ENCODE results near the gene TFF2.

The TFF2 gene

GRCh38 chr21:42299324-42300044 is 51.3 kb downstream of the TFF2 start:
- no peak for TF ChIP-seq CTCF (IDR thresholded peaks at IDR 0.05; ENCODE audit: low read depth, low read length, missing control alignments)
- in situ Hi-C loops (cut with HindIII; ENCODE audit: low pct_ligation_motif_present, low sequenced_read_pairs): no loop called here
- no peak overlapping the region for H3K27ac ChIP-seq
- H3K36me3 ChIP-seq (replicated peaks): no peaks in the 10 kb centered on the region
- H3K4me3 ChIP-seq (ENCODE audit: low read depth, low read length): no peak overlapping the region
- DNase-seq: no peak
- H3K27me3 ChIP-seq (replicated peaks): no peaks in the 10 kb centered on the region

GRCh38 chr21:42298657-42299056 is 52.1 kb downstream of the TFF2 start:
- TF ChIP-seq CTCF (IDR thresholded peaks at IDR 0.05; ENCODE audit: low read depth, low read length, missing control alignments): no peak
- no peak overlapping the region for H3K27ac ChIP-seq
- no peaks in the 10 kb centered on the region for H3K36me3 ChIP-seq (replicated peaks)
- no peaks in the 10 kb centered on the region for H3K27me3 ChIP-seq (replicated peaks)
- in situ Hi-C loops (cut with HindIII; ENCODE audit: low pct_ligation_motif_present, low sequenced_read_pairs): no loop called here
- DNase-seq: no peak
- H3K4me3 ChIP-seq (ENCODE audit: low read depth, low read length): no peak overlapping the region

- no peak for TF ChIP-seq CTCF (IDR thresholded peaks at IDR 0.05; ENCODE audit: low read depth, low read length, missing control alignments)
- DNase-seq: no peak
- H3K36me3 ChIP-seq (replicated peaks): no peaks in the 10 kb centered on the region
- H3K27ac ChIP-seq: no peak overlapping the region
- in situ Hi-C loops (cut with HindIII; ENCODE audit: low pct_ligation_motif_present, low sequenced_read_pairs): no loop called here
- no peaks in the 10 kb centered on the region for H3K27me3 ChIP-seq (replicated peaks)
- H3K4me3 ChIP-seq (ENCODE audit: low read depth, low read length): no peak overlapping the region
Observed at GRCh38 chr21:42298237-42298636, 52.6 kb downstream of the TFF2 start.

- H3K27ac ChIP-seq: no peak overlapping the region
- DNase-seq: no peak
- no peak for TF ChIP-seq CTCF (IDR thresholded peaks at IDR 0.05; ENCODE audit: low read depth, low read length, missing control alignments)
- in situ Hi-C loops (cut with HindIII; ENCODE audit: low pct_ligation_motif_present, low sequenced_read_pairs): no loop called here
- no peak overlapping the region for H3K4me3 ChIP-seq (ENCODE audit: low read depth, low read length)
- no peaks in the 10 kb centered on the region for H3K36me3 ChIP-seq (replicated peaks)
- H3K27me3 ChIP-seq (replicated peaks): no peaks in the 10 kb centered on the region
Observed at GRCh38 chr21:42297377-42297776, 53.4 kb downstream of the TFF2 start.

- H3K4me3 ChIP-seq (ENCODE audit: low read depth, low read length): no peak overlapping the region
- H3K27me3 ChIP-seq (replicated peaks): no peaks in the 10 kb centered on the region
- H3K27ac ChIP-seq: no peak overlapping the region
- in situ Hi-C loops (cut with HindIII; ENCODE audit: low pct_ligation_motif_present, low sequenced_read_pairs): no loop called here
- no peak for DNase-seq
- no peaks in the 10 kb centered on the region for H3K36me3 ChIP-seq (replicated peaks)
- TF ChIP-seq CTCF (IDR thresholded peaks at IDR 0.05; ENCODE audit: low read depth, low read length, missing control alignments): no peak
Observed at GRCh38 chr21:42296501-42296900, 54.3 kb downstream of the TFF2 start.

Data from brain microvascular endothelial cell (primary cell).